ENCODE results near the gene CPS1.

DNA sequence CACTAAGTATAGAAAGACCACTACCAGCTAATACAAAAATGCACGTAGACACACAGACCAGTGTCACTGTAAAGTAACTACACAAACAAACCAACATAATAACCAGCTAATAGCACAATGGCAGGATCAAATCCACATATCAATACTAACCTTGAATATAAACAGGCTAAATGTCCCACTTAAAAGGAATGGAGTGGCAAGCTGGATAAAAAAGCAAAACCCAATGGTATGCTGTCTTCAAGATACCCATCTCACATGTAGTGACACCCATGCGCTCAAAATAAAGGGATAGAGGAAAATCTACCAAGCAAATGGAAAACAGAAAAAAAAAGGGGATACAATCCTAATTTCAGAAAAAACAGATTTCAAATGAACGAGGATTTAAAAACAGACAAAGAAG is 41.8 kb downstream of the CPS1 start:
- TF ChIP-seq, protein P1, sequence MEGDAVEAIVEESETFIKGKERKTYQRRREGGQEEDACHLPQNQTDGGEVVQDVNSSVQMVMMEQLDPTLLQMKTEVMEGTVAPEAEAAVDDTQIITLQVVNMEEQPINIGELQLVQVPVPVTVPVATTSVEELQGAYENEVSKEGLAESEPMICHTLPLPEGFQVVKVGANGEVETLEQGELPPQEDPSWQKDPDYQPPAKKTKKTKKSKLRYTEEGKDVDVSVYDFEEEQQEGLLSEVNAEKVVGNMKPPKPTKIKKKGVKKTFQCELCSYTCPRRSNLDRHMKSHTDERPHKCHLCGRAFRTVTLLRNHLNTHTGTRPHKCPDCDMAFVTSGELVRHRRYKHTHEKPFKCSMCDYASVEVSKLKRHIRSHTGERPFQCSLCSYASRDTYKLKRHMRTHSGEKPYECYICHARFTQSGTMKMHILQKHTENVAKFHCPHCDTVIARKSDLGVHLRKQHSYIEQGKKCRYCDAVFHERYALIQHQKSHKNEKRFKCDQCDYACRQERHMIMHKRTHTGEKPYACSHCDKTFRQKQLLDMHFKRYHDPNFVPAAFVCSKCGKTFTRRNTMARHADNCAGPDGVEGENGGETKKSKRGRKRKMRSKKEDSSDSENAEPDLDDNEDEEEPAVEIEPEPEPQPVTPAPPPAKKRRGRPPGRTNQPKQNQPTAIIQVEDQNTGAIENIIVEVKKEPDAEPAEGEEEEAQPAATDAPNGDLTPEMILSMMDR (IDR thresholded peaks at IDR 0.05) = no peak
- TF ChIP-seq POLR2A (IDR thresholded peaks at IDR 0.05) = no peak
